ENCODE results near the gene R3HDML.

DNA sequence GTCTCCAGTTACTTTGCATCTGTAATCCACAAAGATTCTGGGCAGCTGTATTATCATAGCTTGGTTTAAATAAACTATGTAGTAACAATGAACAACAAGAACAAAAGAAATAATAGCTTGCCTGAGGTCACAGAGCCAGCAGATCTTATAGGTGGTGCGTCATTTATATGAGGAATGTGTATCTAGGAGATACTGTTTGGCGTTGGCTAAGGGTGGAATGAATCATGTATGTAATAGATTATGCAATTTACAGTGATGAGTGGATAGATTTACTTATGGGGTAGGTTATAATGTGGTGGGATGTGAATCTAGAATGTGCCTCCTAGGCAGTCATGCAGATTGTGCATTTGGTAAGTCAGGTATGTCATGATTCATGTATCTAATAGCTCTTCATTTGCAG, 61.5 kb downstream of the R3HDML start:
- TF ChIP-seq, protein P1, sequence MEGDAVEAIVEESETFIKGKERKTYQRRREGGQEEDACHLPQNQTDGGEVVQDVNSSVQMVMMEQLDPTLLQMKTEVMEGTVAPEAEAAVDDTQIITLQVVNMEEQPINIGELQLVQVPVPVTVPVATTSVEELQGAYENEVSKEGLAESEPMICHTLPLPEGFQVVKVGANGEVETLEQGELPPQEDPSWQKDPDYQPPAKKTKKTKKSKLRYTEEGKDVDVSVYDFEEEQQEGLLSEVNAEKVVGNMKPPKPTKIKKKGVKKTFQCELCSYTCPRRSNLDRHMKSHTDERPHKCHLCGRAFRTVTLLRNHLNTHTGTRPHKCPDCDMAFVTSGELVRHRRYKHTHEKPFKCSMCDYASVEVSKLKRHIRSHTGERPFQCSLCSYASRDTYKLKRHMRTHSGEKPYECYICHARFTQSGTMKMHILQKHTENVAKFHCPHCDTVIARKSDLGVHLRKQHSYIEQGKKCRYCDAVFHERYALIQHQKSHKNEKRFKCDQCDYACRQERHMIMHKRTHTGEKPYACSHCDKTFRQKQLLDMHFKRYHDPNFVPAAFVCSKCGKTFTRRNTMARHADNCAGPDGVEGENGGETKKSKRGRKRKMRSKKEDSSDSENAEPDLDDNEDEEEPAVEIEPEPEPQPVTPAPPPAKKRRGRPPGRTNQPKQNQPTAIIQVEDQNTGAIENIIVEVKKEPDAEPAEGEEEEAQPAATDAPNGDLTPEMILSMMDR (IDR thresholded peaks at IDR 0.05): no peak
- no peak for TF ChIP-seq POLR2A (IDR thresholded peaks at IDR 0.05; ENCODE audit: low read depth)
